Activated CD8-positive, alpha-beta memory T cell treated with anti-CD3 and anti-CD28 coated beads, Interleukin-2, amount 50 U/mL, for 24 hours (primary cell): ENCODE measurements around the gene IVNS1ABP.
"Not testable (repeated sequence)": the region's sequence is repeated elsewhere in the genome, so short reads cannot be mapped to it uniquely, and the experiment has no call there.

Experiments
- DNase-seq: peaks from one replicate; pipeline ENCODE4 v3.0.0-alpha.2; 2020; ENCODE audit errors: extremely low read depth

IVNS1ABP gene

DNA sequence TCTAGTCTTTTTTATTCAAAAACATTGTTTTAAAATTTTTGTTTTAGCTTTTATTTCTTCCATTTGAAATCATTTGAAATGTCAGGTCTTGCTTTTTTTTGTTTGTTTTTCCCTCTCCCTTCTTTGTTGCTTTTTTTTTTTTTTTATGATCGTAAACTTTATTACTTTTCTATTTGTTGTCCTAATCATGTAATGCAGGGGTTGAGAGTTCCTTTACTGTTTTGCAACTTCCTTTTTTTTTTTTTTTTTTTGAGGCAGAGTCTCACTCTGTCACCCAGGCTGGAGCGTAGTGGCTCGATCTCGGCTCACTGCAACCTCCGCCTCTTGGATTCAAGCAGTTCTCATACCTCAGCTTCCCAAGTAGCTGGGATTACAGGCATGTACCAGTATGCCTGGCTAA, 24.8 kb downstream of the IVNS1ABP start:
- no peak for DNase-seq

DNA sequence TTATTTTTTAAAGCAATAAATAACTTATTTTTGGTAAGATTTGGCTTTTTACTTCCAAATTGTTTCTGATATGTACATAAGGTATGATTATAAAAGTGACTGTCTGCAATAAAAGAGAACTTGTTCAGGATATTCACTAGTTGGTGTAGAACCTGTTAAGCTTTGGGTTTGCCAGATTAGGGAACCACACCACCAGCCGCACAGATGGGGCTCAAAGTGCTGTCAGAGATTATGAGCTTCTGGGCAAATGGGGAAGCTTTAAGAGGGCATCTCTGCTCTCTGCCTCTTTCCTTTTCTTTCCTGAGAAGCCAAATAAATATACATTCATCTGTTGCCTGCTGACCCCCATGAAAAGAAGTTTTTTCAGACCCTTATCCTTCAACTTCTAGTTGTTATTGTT, 25.4 kb downstream of the IVNS1ABP start:
- DNase-seq = no peak

DNA sequence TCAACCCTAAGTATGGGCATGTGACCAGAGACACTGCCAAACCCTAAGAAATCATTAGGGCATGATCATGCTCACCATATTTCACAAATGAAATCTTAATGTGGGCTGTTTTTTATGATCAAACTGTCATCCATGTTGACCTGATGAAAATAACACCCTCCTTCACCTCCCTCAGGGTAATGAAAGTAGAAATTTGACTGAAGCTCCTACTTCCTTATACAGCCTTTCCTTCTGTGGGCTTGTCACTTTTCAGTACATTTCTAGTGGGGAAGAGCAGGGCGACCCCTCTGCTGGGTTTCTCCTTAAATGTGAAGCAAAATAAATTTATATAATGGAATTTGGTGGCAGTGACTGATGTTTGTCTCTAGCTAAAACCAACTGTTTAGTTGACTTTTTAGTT, 25.9 kb downstream of the IVNS1ABP start:
- DNase-seq = no peak

GRCh38 chr1:185289880-185290279, 27.2 kb downstream of the IVNS1ABP start:
- no peak for DNase-seq

DNA sequence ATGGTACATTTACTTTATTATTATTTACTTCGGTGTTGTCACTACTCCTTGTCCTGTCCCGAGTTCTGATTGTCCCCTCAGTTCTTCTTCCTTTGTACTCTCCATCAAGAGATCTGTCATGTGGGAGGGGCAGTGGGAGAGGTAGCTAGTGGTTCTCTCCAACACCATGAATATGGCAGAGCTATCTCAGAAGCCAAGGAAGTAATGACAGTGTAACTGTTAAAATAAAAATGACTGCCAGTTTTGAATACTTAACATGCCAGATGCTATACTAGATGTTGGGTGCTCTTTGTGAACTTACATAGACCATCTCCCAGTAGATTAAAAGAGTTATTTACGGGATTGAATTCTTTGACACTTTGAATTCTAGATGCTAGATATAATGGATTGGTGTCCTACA, 28.6 kb downstream of the IVNS1ABP start:
- DNase-seq = no peak

- DNase-seq = no peak
These were observed 29.6 kb downstream of the IVNS1ABP start for GRCh38 chr1:185287451-185287850.

GRCh38 chr1:185284533-185285276, 32.3 kb downstream of the IVNS1ABP start:
- DNase-seq = no peak

DNA sequence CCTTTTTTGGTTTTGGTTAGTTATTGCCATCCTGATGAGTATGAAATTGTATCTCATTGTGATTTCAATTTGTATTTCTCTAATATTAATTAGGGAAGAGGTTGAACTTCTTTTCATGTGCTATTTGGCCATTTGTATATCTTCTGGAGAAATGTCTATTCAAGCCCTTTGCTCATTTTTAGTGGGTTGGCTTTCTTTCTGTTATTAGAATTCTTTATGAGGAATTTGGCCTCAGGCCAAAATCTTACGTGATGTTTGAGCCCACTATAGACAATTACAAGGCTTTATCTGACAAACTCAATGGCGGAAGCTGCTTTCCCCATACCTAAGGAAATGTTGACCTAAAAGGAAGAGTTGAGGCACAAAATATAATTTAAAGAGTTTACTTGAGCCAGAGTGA, 32.9 kb downstream of the IVNS1ABP start:
- no peak for DNase-seq

DNA sequence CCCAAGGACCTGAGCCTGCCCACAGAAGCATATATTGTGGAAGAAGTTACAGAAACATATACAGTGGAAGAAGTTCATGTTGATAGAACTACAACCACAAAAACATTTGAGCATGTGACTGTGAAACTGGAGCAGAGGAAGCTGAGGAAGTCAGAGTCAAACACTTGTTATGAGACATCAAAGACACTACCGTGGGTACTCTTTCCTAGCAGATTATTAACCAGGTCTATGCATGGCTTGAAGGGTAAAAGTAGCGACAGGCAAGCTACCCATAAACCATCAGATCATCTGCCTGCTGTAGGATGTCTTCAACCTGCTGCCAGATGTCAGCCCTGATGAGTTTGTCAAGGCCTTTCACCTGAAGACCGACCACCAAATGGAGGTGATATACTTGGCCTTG, 35.8 kb downstream of the IVNS1ABP start:
- DNase-seq = no peak

DNA sequence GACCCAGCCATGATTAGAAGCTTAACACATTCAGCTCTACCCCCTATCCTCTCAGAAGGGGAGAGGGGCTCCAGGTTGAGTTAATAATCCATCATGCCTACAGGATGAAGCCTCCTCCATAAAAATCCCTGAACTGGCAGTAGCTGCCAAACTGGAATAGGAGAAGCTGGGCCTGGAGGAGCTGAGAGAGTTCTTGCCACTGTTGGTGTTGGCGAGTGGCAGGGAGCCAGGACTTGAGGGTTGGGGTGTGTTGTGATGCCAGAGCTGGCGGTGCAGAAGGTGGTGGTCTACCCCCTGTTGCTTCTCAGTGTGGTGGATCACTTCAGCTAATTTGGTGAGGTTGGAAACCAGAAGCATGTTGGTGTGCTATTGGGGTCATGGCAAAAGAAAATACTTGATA, 36.5 kb downstream of the IVNS1ABP start:
- DNase-seq = no peak

GRCh38 chr1:185279571-185279970, 37.5 kb downstream of the IVNS1ABP start:
- DNase-seq = no peak

DNA sequence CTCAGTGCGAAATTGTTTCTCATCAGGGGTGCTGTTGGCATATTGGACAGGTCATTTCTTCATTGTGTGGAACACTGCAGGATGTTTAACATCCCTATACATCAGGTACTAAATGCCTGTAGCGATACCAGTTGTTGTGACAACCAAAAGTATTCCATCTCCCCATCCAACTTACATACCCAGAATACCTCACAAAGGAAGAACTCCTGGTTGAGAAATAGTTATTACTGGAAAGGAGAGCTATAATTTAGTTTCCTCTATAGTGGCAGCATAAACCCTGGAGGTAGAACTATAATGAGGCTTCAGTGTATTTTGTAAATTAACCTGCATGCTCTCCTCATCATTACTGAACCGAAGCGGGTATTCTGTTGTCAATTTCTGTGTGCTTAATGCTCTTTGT, 45.1 kb downstream of the IVNS1ABP start:
- no peak for DNase-seq

DNA sequence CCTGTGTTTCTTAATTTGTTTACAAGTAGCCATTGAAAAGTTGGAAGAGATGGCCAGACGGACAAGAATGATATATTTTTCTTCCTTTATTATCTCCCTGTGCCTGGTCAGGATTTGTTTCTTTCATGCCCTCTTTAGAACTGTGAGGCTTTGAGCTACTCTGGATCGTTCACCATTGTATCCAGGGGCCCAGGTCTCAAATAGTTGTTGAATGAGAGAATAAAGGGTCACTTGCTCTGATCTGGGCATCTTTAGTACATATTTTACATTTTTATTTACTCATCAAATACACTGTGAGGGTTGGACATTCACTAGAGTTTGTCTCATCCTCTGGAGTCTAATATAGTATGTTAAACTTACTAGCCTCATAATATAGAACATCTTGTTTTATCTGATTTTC, 48.7 kb downstream of the IVNS1ABP start:
- no peak for DNase-seq

DNA sequence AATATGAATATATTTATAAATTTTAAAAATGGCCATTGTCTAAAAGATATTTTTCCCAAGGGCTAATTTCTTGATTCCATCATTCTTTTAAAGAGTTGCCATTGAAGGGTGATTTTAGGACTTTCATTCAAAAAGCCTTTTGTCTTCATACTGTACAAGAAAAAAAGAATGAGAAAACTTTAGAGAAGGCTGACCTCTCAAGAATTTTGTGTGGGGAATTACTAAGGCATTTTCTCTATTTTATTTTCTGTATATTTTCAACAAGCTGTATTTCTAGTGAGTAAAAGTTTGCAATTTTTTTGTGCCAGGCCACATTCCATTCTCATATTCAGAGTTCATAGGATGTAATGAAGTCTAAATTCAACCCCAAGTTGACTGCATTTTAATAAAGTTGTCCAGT, 49.3 kb downstream of the IVNS1ABP start:
- no peak for DNase-seq

- DNase-seq = no peak
These were observed 49.7 kb downstream of the IVNS1ABP start for GRCh38 chr1:185267301-185267700.

- DNase-seq = no peak
These were observed 51.7 kb downstream of the IVNS1ABP start for GRCh38 chr1:185265314-185265713.

- no peak for DNase-seq
These were observed 53.3 kb downstream of the IVNS1ABP start for GRCh38 chr1:185263780-185264179.

- no peak for DNase-seq
These were observed 53.8 kb downstream of the IVNS1ABP start for GRCh38 chr1:185263292-185263691.

GRCh38 chr1:185262151-185262550, 54.9 kb downstream of the IVNS1ABP start:
- no peak for DNase-seq

- DNase-seq = no peak
These were observed 56.4 kb downstream of the IVNS1ABP start for GRCh38 chr1:185260611-185261010.

DNA sequence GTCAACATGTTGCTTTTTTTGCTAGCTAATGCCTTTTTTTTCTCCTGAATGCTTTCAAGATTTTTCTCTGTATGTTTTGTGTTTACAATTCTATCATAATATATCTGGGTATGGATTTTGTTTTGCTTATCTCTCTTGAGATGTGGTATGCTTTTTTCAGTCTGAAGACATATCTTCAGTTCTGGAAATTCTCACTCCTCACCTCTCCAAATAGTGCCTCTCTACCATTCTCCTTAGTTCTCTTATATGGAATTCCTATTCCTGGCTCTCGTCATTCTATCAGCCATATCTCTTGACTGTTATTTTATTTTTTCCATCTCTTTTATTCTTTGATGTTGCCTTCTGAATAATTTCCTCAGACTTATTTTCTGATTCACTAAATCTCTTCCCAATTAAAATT, 58.4 kb downstream of the IVNS1ABP start:
- DNase-seq = no peak

GRCh38 chr1:185257950-185258208, 59.2 kb downstream of the IVNS1ABP start:
- DNase-seq = no peak

DNA sequence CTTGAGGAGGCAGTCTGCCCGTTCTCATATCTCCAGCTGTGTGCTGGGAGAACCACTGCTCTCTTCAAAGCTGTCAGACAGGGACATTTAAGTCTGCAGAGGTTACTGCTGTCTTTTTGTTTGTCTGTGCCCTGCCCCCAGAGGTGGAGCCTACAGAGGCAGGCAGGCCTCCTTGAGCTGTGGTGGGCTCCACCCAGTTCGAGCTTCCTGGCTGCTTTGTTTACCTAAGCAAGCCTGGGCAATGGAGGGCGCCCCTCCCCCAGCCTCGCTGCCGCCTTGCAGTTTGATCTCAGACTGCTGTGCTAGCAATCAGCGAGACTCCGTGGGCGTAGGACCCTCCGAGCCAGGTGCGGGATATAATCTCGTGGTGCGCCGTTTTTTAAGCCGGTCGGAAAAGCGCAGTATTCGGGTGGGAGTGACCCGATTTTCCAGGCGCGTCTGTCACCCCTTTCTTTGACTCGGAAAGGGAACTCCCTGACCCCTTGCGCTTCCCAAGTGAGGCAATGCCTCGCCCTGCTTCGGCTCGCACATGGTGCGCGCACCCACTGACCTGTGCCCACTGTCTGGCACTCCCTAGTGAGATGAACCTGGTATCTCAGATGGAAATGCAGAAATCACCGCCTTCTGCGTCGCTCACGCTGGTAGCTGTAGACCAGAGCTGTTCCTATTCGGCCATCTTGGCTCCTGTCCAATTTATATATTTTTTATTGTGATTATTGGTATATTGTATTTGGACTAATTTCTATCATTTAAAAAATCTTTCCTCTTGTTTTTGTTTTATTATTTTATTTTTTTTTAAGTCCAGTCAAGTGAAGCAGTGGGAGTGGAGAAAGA, 59.7 kb downstream of the IVNS1ABP start:
- not testable (repeated sequence) for DNase-seq

GRCh38 chr1:185255595-185255994, 61.4 kb downstream of the IVNS1ABP start:
- DNase-seq = not testable (repeated sequence)
